ENCODE data around the gene ULK3. TPM values are rescaled to one million over a fixed set of nuclear protein-coding genes. Genes with fewer than 3 reads are reported as not detected.

Gene ULK3, protein sequence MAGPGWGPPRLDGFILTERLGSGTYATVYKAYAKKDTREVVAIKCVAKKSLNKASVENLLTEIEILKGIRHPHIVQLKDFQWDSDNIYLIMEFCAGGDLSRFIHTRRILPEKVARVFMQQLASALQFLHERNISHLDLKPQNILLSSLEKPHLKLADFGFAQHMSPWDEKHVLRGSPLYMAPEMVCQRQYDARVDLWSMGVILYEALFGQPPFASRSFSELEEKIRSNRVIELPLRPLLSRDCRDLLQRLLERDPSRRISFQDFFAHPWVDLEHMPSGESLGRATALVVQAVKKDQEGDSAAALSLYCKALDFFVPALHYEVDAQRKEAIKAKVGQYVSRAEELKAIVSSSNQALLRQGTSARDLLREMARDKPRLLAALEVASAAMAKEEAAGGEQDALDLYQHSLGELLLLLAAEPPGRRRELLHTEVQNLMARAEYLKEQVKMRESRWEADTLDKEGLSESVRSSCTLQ
- 24.0 and 32.0 TPM in 2 replicates for total RNA-seq

- peak; percentile 23 for TF ChIP-seq CTCF (IDR thresholded peaks at IDR 0.05; ENCODE audit: insufficient read depth, low read length, poor library complexity, severe bottlenecking)
- no peaks in the 10 kb centered on the region for H3K27me3 ChIP-seq (ENCODE audit: control insufficient read depth, insufficient read depth, low read length)
- no peak for DNase-seq (ENCODE audit: low read depth)
- peak within 1 kb of the TSS; percentile 63 for H3K4me3 ChIP-seq (ENCODE audit: low read depth, low read length)
- H3K36me3 ChIP-seq (ENCODE audit: control insufficient read depth, insufficient read depth, low read length) = no peaks in the 10 kb centered on the region
Measured at GRCh38 chr15:74842581-74843444, at the start of gene ULK3. TSS of gene ULK3 (minus strand) at chr15:74843156. CDS start at chr15:74843105, 51 bp downstream.

- no peak overlapping the region for H3K4me3 ChIP-seq (ENCODE audit: low read depth, low read length)
- peaks cover 5% of the 10 kb centered on the region for H3K36me3 ChIP-seq (ENCODE audit: control insufficient read depth, insufficient read depth, low read length)
- TF ChIP-seq CTCF (IDR thresholded peaks at IDR 0.05; ENCODE audit: insufficient read depth, low read length, poor library complexity, severe bottlenecking) = no peak
- no peaks in the 10 kb centered on the region for H3K27me3 ChIP-seq (ENCODE audit: control insufficient read depth, insufficient read depth, low read length)
- DNase-seq (ENCODE audit: low read depth) = no peak
Measured at GRCh38 chr15:74892313-74892712, 49.4 kb upstream of the ULK3 start.

DNA sequence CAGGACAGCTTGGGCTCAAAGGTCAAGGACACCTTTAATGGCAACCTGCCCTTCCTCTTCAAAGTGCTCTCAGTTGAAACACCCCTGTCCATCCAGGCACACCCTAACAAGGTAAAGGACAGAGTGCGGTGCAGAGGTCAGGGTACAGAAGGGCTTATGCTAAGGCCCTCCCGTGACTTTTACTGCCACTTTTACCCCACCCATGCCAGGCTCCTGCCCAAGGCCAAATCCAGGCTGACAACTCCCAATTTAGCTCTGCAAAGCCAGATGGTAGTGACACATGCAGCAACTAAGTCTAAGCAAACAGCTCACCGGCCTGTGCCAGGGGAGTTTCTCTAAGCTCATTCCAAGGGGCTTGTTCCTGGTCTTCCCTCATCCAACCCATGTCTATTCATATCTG is 48.5 kb upstream of the ULK3 start:
- DNase-seq (ENCODE audit: low read depth) = no peak
- H3K36me3 ChIP-seq (ENCODE audit: control insufficient read depth, insufficient read depth, low read length) = peaks cover 5% of the 10 kb centered on the region
- TF ChIP-seq CTCF (IDR thresholded peaks at IDR 0.05; ENCODE audit: insufficient read depth, low read length, poor library complexity, severe bottlenecking) = no peak

DNA sequence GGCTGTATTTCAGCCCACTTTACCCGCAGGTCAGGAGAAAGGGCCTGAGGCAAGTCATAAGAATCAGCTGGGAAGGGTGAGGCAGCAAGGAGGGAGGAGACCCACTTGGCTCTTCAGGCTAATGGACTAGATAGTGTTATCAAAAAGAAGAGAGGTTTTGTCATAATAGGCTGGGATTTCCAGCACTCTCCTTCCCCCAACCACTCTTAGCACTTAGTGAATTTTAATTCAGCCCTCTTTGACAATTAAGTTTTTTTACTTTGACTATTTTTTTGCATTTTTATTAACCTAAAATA is 47.7 kb upstream of the ULK3 start:
- no peaks in the 10 kb centered on the region for H3K27me3 ChIP-seq (ENCODE audit: control insufficient read depth, insufficient read depth, low read length)
- H3K36me3 ChIP-seq (ENCODE audit: control insufficient read depth, insufficient read depth, low read length) = peaks cover 5% of the 10 kb centered on the region
- H3K4me3 ChIP-seq (ENCODE audit: low read depth, low read length) = peak overlapping the region; percentile 98
- no peak for TF ChIP-seq CTCF (IDR thresholded peaks at IDR 0.05; ENCODE audit: insufficient read depth, low read length, poor library complexity, severe bottlenecking)
- DNase-seq (ENCODE audit: low read depth) = no peak

More for the DNA sequence above, 48.5 kb upstream of the ULK3 start:
- Histone ChIP-seq H3K27me3 (ENCODE audit: control insufficient read depth, insufficient read depth, low read length) (no peaks in the 10 kb centered on the region), H3K4me3 (ENCODE audit: low read depth, low read length) (no peak overlapping the region)

GRCh38 chr15:74889883-74890664 is 47.1 kb upstream of the ULK3 start, which contains the start of gene MPI:
TSS of gene MPI (plus strand) at chr15:74890042. CDS start at chr15:74890074, 32 bp downstream.
- Histone ChIP-seq H3K4me3 (ENCODE audit: low read depth, low read length) (peak within 1 kb of the TSS; percentile 98), H3K27me3 (ENCODE audit: control insufficient read depth, insufficient read depth, low read length) (no peaks in the 10 kb centered on the region), H3K36me3 (ENCODE audit: control insufficient read depth, insufficient read depth, low read length) (peaks cover 5% of the 10 kb centered on the region)
- DNase-seq (ENCODE audit: low read depth) = no peak
- no peak for TF ChIP-seq CTCF (IDR thresholded peaks at IDR 0.05; ENCODE audit: insufficient read depth, low read length, poor library complexity, severe bottlenecking)
